Subcutaneous abdominal adipose tissue (tissue), 5 donors: ENCODE data around the gene LAYN.
A peak's percentile ranks its signal among the peaks of the same experiment; 100 is the strongest.

Experiments used
- H3K27ac ChIP-seq: one replicate; pipeline ENCODE4 v1.7.0; 2013; ENCODE audit warnings: low read depth, mild to moderate bottlenecking, inconsistent platforms, low read length, moderate library complexity
- H3K27me3 ChIP-seq, 5 donors: one replicate each; pipeline ENCODE4 v1.7.0; 2013; ENCODE audit warnings: low read length in 5 of 5, inconsistent platforms in 1 of 5; ENCODE audit not compliant: control insufficient read depth in 5 of 5, insufficient read depth in 4 of 5
- H3K36me3 ChIP-seq, 5 donors: one replicate each; pipeline ENCODE4 v1.7.0; 2013; ENCODE audit warnings: low read length in 5 of 5; ENCODE audit not compliant: control insufficient read depth in 5 of 5, insufficient read depth in 5 of 5
- H3K4me1 ChIP-seq, 5 donors: one replicate each; pipeline ENCODE4 v1.7.0; 2013; ENCODE audit warnings: low read length in 5 of 5, mild to moderate bottlenecking in 3 of 5, moderate library complexity in 1 of 5; ENCODE audit not compliant: control insufficient read depth in 5 of 5, insufficient read depth in 5 of 5
- H3K4me3 ChIP-seq, 5 donors: one replicate each; pipeline ENCODE4 v1.7.0; 2013; ENCODE audit warnings: low read length in 5 of 5, low read depth in 1 of 5
- H3K9ac ChIP-seq, 5 donors: one replicate each; pipeline ENCODE4 v1.7.0; 2013; ENCODE audit warnings: low read length in 5 of 5, mild to moderate bottlenecking in 4 of 5, moderate library complexity in 3 of 5
- H3K9me3 ChIP-seq, 5 donors: one replicate each; pipeline ENCODE4 v1.7.0; 2013; ENCODE audit warnings: low read length in 5 of 5; ENCODE audit not compliant: control insufficient read depth in 5 of 5
- donor health status: healthy.
- donor health status: healthy.
- donor health status: healthy.
- donor health status: healthy.
- donor health status: healthy.

Gene LAYN

GRCh38 chr11:111541254-111542061, 938 bp downstream of the LAYN start:
- Histone ChIP-seq H3K27ac (peak overlapping the region; percentile 35), H3K36me3 (peaks cover 0 to 3% (median 0%) of the 10 kb centered on the region in 5 donors), H3K27me3 (peaks cover 6 to 28% (median 22%) of the 10 kb centered on the region in 5 donors), H3K9ac (peak overlapping the region in 2 of 5 donors; percentile 48 to 65), H3K4me1 (peaks cover 0 to 27% (median 21%) of the 10 kb centered on the region in 5 donors), H3K9me3 (peaks cover 0 to 5% (median 3%) of the 10 kb centered on the region in 5 donors), H3K4me3 (peak overlapping the region; percentile 67 to 74 (median 69))

- Histone ChIP-seq H3K4me3 (no peak overlapping the region), H3K4me1 (peaks cover 0 to 27% (median 21%) of the 10 kb centered on the region in 5 donors), H3K36me3 (peaks cover 0 to 5% (median 0%) of the 10 kb centered on the region in 5 donors), H3K27me3 (peaks cover 6 to 28% (median 18%) of the 10 kb centered on the region in 5 donors), H3K9me3 (peaks cover 0 to 5% (median 3%) of the 10 kb centered on the region in 5 donors), H3K9ac (no peak overlapping the region), H3K27ac (no peak overlapping the region)
Observed at GRCh38 chr11:111542606-111543275, 2.2 kb downstream of the LAYN start.

GRCh38 chr11:111548525-111548924, 8.0 kb downstream of the LAYN start:
- H3K27me3 ChIP-seq, result no peaks in the 10 kb centered on the region
- H3K4me1 ChIP-seq, result no peaks in the 10 kb centered on the region
- no peak overlapping the region for H3K27ac ChIP-seq
- H3K9ac ChIP-seq, result no peak overlapping the region
- H3K36me3 ChIP-seq, result peaks cover 0 to 7% (median 0%) of the 10 kb centered on the region in 5 donors
- H3K4me3 ChIP-seq, result no peak overlapping the region
- no peaks in the 10 kb centered on the region for H3K9me3 ChIP-seq

GRCh38 chr11:111549196-111549868, 8.8 kb downstream of the LAYN start:
- H3K36me3 ChIP-seq, result peaks cover 0 to 7% (median 0%) of the 10 kb centered on the region in 5 donors
- no peaks in the 10 kb centered on the region for H3K9me3 ChIP-seq
- no peak overlapping the region for H3K4me3 ChIP-seq
- H3K27ac ChIP-seq, result no peak overlapping the region
- no peak overlapping the region for H3K9ac ChIP-seq
- no peaks in the 10 kb centered on the region for H3K27me3 ChIP-seq
- no peaks in the 10 kb centered on the region for H3K4me1 ChIP-seq

GRCh38 chr11:111549869-111550203, 9.3 kb downstream of the LAYN start:
- Histone ChIP-seq H3K27ac (no peak overlapping the region), H3K4me3 (no peak overlapping the region), H3K4me1 (no peaks in the 10 kb centered on the region), H3K9ac (no peak overlapping the region), H3K9me3 (no peaks in the 10 kb centered on the region), H3K36me3 (peaks cover 0 to 7% (median 0%) of the 10 kb centered on the region in 5 donors), H3K27me3 (no peaks in the 10 kb centered on the region)

GRCh38 chr11:111550258-111550657, 9.7 kb downstream of the LAYN start:
- Histone ChIP-seq H3K27ac (no peak overlapping the region), H3K9me3 (no peaks in the 10 kb centered on the region), H3K4me1 (no peaks in the 10 kb centered on the region), H3K9ac (no peak overlapping the region), H3K4me3 (no peak overlapping the region), H3K27me3 (no peaks in the 10 kb centered on the region), H3K36me3 (peaks cover 0 to 11% (median 0%) of the 10 kb centered on the region in 5 donors)

GRCh38 chr11:111554532-111554931, 14.0 kb downstream of the LAYN start:
- H3K9me3 ChIP-seq, result peaks cover 0 to 3% (median 0%) of the 10 kb centered on the region in 5 donors
- no peak overlapping the region for H3K9ac ChIP-seq
- H3K4me3 ChIP-seq, result no peak overlapping the region
- no peak overlapping the region for H3K27ac ChIP-seq
- peaks cover 0 to 4% (median 0%) of the 10 kb centered on the region in 5 donors for H3K36me3 ChIP-seq
- H3K27me3 ChIP-seq, result no peaks in the 10 kb centered on the region
- no peaks in the 10 kb centered on the region for H3K4me1 ChIP-seq

GRCh38 chr11:111555255-111555654, 14.7 kb downstream of the LAYN start:
- Histone ChIP-seq H3K27me3 (no peaks in the 10 kb centered on the region), H3K9me3 (peaks cover 0 to 3% (median 0%) of the 10 kb centered on the region in 5 donors), H3K36me3 (peaks cover 0 to 4% (median 0%) of the 10 kb centered on the region in 5 donors), H3K4me1 (peaks cover 0 to 5% (median 0%) of the 10 kb centered on the region in 5 donors), H3K9ac (no peak overlapping the region), H3K27ac (no peak overlapping the region), H3K4me3 (no peak overlapping the region)

- H3K9ac ChIP-seq, result no peak overlapping the region
- no peaks in the 10 kb centered on the region for H3K27me3 ChIP-seq
- H3K9me3 ChIP-seq, result peaks cover 0 to 3% (median 0%) of the 10 kb centered on the region in 5 donors
- peaks cover 0 to 18% (median 10%) of the 10 kb centered on the region in 5 donors for H3K4me1 ChIP-seq
- H3K27ac ChIP-seq, result no peak overlapping the region
- peaks cover 0 to 4% (median 0%) of the 10 kb centered on the region in 5 donors for H3K36me3 ChIP-seq
- H3K4me3 ChIP-seq, result no peak overlapping the region
Observed at GRCh38 chr11:111557425-111558111, 17.0 kb downstream of the LAYN start.
